Naive thymus-derived CD8-positive, alpha-beta T cell (primary cell): ENCODE measurements around the gene RCOR1. TPM values are rescaled to one million over a fixed set of nuclear protein-coding genes. Genes with fewer than 3 reads are reported as not detected.

Experiments used
- ATAC-seq, 2 donors: fragments of 150-1000 bp; cut with Tn5 transposase in 1 of 2; sonication (Bioruptor Pico), chemical (Tn5 transposase) in 1 of 2; 1 replicate in 1 of 2; 2 replicates in 1 of 2; pipeline ENCODE4 v1.10.0; 2021; ENCODE audit warnings: mild to moderate bottlenecking in 2 of 2, moderate library complexity in 2 of 2
- POLR2A ChIA-PET: fragments of 350-600 bp; sonication (Branson Sonifier 250); formaldehyde crosslinking; loops from one replicate; lab custom pipeline; 2021; ENCODE audit warnings: antibody characterized with exemption; lab: Charles Lee
- DNase-seq, 10 donors: peaks; one replicate each; pipeline versions ENCODE4 v3.0.0 to v3.0.0-alpha.2; 2020 to 2022
- H3K27ac Mint-ChIP-seq, 10 donors: one replicate each; pipeline ENCODE4 v1.8.0; 2020 to 2022; ENCODE audit warnings: mild to moderate bottlenecking in 10 of 10, mixed read lengths in 10 of 10, moderate library complexity in 4 of 10, inconsistent platforms in 1 of 10
- H3K27me3 Mint-ChIP-seq, 5 donors: one replicate each; pipeline ENCODE4 v1.8.0; 2021 to 2022; ENCODE audit warnings: mixed read lengths in 5 of 5
- H3K36me3 Mint-ChIP-seq, 3 donors: one replicate each; pipeline ENCODE4 v1.8.0; 2020 to 2022; ENCODE audit warnings: mixed read lengths in 3 of 3, mild to moderate bottlenecking in 2 of 3, inconsistent platforms in 1 of 3
- H3K4me1 Mint-ChIP-seq, 4 donors: one replicate each; pipeline ENCODE4 v1.8.0; 2021 to 2022; ENCODE audit warnings: mixed read lengths in 4 of 4
- H3K4me3 Mint-ChIP-seq, 10 donors: one replicate each; pipeline ENCODE4 v1.8.0; 2020 to 2022; ENCODE audit warnings: mild to moderate bottlenecking in 10 of 10, mixed read lengths in 10 of 10, moderate library complexity in 6 of 10, inconsistent platforms in 1 of 10
- H3K9me3 Mint-ChIP-seq, 9 donors: one replicate each; pipeline ENCODE4 v1.8.0; 2020 to 2022; ENCODE audit warnings: mixed read lengths in 9 of 9, mild to moderate bottlenecking in 3 of 9, inconsistent platforms in 1 of 9, moderate library complexity in 1 of 9
- polyA plus RNA-seq, 3 donors: library from polyadenylated mRNA; unstranded; fragments of 300-500 nt; fragmentation: Illumina TruSeq; gene quantifications; one replicate each; pipeline ENCODE4 v1.2.3, GENCODE V29; 2021
- total RNA-seq, 8 experiments: library from RNA in 2 of 8; stranded (reverse) in 2 of 8; gene quantifications; one replicate each; pipeline ENCODE4 v1.2.3 and lab custom pipeline; 2021 to 2026

Gene RCOR1
- total and polyA plus RNA-seq, 5 experiments from 2014 or later, result 0.43 to 24.0 (median 1.2) TPM

- H3K9me3 Mint-ChIP-seq, result no peaks in the 10 kb centered on the region
- no peak for ATAC-seq
- POLR2A ChIA-PET, result no interaction called here
Measured at GRCh38 chr14:102727336-102728095, 135.1 kb downstream of the RCOR1 start.

GRCh38 chr14:102728501-102728900 is 136.1 kb downstream of the RCOR1 start:
- Mint-ChIP-seq H3K27ac (no peak overlapping the region), H3K9me3 (peaks cover 0 to 1% (median 0%) of the 10 kb centered on the region in 9 donors), H3K4me1 (peaks cover 0 to 7% (median 0%) of the 10 kb centered on the region in 4 donors), H3K4me3 (no peak overlapping the region), H3K27me3 (no peaks in the 10 kb centered on the region), H3K36me3 (peaks cover 5 to 71% (median 19%) of the 10 kb centered on the region in 3 donors)
- no peak for DNase-seq
- POLR2A ChIA-PET, result no interaction called here
- no peak for ATAC-seq

More at GRCh38 chr14:102727336-102728095, 135.1 kb downstream of the RCOR1 start:
- Mint-ChIP-seq H3K36me3 (peaks cover 5 to 77% (median 19%) of the 10 kb centered on the region in 3 donors), H3K4me3 (no peak overlapping the region), H3K27me3 (no peaks in the 10 kb centered on the region), H3K4me1 (peaks cover 0 to 1% (median 0%) of the 10 kb centered on the region in 4 donors), H3K27ac (peak overlapping the region in 1 of 10 donors; percentile 51)
- DNase-seq, result no peak

- H3K4me3 Mint-ChIP-seq, result no peak overlapping the region
- peaks cover 0 to 2% (median 0%) of the 10 kb centered on the region in 9 donors for H3K9me3 Mint-ChIP-seq
- H3K36me3 Mint-ChIP-seq, result peaks cover 0 to 67% (median 15%) of the 10 kb centered on the region in 3 donors
- no peak overlapping the region for H3K27ac Mint-ChIP-seq
- ATAC-seq, result no peak
- H3K4me1 Mint-ChIP-seq, result peaks cover 0 to 7% (median 0%) of the 10 kb centered on the region in 4 donors
- no peak for DNase-seq
- H3K27me3 Mint-ChIP-seq, result no peaks in the 10 kb centered on the region
- POLR2A ChIA-PET, result no interaction called here
Measured at GRCh38 chr14:102729268-102729667, 136.8 kb downstream of the RCOR1 start.

GRCh38 chr14:102729825-102730224 is 137.4 kb downstream of the RCOR1 start:
- H3K9me3 Mint-ChIP-seq, result peaks cover 0 to 2% (median 0%) of the 10 kb centered on the region in 9 donors
- H3K27me3 Mint-ChIP-seq, result no peaks in the 10 kb centered on the region
- H3K36me3 Mint-ChIP-seq, result peaks cover 0 to 61% (median 12%) of the 10 kb centered on the region in 3 donors
- H3K27ac Mint-ChIP-seq, result peak overlapping the region in 1 of 10 donors; percentile 60
- peaks cover 0 to 7% (median 0%) of the 10 kb centered on the region in 4 donors for H3K4me1 Mint-ChIP-seq
- no peak for ATAC-seq
- POLR2A ChIA-PET, result no interaction called here
- no peak for DNase-seq
- H3K4me3 Mint-ChIP-seq, result no peak overlapping the region

- no peaks in the 10 kb centered on the region for H3K27me3 Mint-ChIP-seq
- DNase-seq, result no peak
- H3K4me1 Mint-ChIP-seq, result peaks cover 0 to 6% (median 0%) of the 10 kb centered on the region in 4 donors
- POLR2A ChIA-PET, result no interaction called here
- H3K36me3 Mint-ChIP-seq, result peaks cover 0 to 48% (median 8%) of the 10 kb centered on the region in 3 donors
- peak overlapping the region in 3 of 10 donors; percentile 25 to 92 (median 60) for H3K27ac Mint-ChIP-seq
- H3K9me3 Mint-ChIP-seq, result peaks cover 0 to 2% (median 0%) of the 10 kb centered on the region in 9 donors
- H3K4me3 Mint-ChIP-seq, result peak overlapping the region in 1 of 10 donors; percentile 9
- ATAC-seq, result no peak
Measured at GRCh38 chr14:102731101-102731870, 138.8 kb downstream of the RCOR1 start.

GRCh38 chr14:102731871-102732800 is 139.7 kb downstream of the RCOR1 start:
- POLR2A ChIA-PET, result interaction anchor here (0.6 to 0.8 kb wide), 2 partner anchors 183 to 234 kb away, joined by 3 to 4 read pairs; no protein-coding TSS in a partner anchor
- Mint-ChIP-seq H3K4me3 (no peak overlapping the region), H3K36me3 (peaks cover 0 to 42% (median 3%) of the 10 kb centered on the region in 3 donors), H3K9me3 (peaks cover 0 to 2% (median 0%) of the 10 kb centered on the region in 9 donors), H3K27ac (peak overlapping the region in 2 of 10 donors; percentile 17 to 92), H3K27me3 (no peaks in the 10 kb centered on the region), H3K4me1 (peaks cover 0 to 6% (median 0%) of the 10 kb centered on the region in 4 donors)
- ATAC-seq, result no peak
- no peak for DNase-seq

- Mint-ChIP-seq H3K27ac (peak overlapping the region in 1 of 10 donors; percentile 87), H3K27me3 (no peaks in the 10 kb centered on the region), H3K4me3 (no peak overlapping the region), H3K4me1 (peaks cover 0 to 7% (median 0%) of the 10 kb centered on the region in 4 donors), H3K36me3 (peaks cover 0 to 35% (median 0%) of the 10 kb centered on the region in 3 donors), H3K9me3 (peaks cover 0 to 2% (median 0%) of the 10 kb centered on the region in 9 donors)
- DNase-seq, result no peak
- no peak for ATAC-seq
- POLR2A ChIA-PET, result interaction anchor here (0.8 kb wide), 1 partner anchor 234 kb away, joined by 3 read pairs; no protein-coding TSS in a partner anchor
Measured at GRCh38 chr14:102732924-102733323, 140.5 kb downstream of the RCOR1 start.

- ATAC-seq, result no peak
- Mint-ChIP-seq H3K4me3 (no peak overlapping the region), H3K9me3 (peaks cover 0 to 2% (median 0%) of the 10 kb centered on the region in 9 donors), H3K27ac (peak overlapping the region in 2 of 10 donors; percentile 66 to 87), H3K27me3 (no peaks in the 10 kb centered on the region), H3K36me3 (peaks cover 0 to 32% (median 0%) of the 10 kb centered on the region in 3 donors), H3K4me1 (peaks cover 0 to 8% (median 0%) of the 10 kb centered on the region in 4 donors)
- DNase-seq, result no peak
- POLR2A ChIA-PET, result no interaction called here
Measured at GRCh38 chr14:102733326-102733725, 140.9 kb downstream of the RCOR1 start.

- peaks cover 0 to 8% (median 0%) of the 10 kb centered on the region in 4 donors for H3K4me1 Mint-ChIP-seq
- peaks cover 0 to 23% (median 0%) of the 10 kb centered on the region in 3 donors for H3K36me3 Mint-ChIP-seq
- peaks cover 0 to 2% (median 0%) of the 10 kb centered on the region in 9 donors for H3K9me3 Mint-ChIP-seq
- POLR2A ChIA-PET, result no interaction called here
- H3K27ac Mint-ChIP-seq, result peak overlapping the region in 1 of 10 donors; percentile 3
- H3K27me3 Mint-ChIP-seq, result no peaks in the 10 kb centered on the region
- DNase-seq, result no peak
- no peak overlapping the region for H3K4me3 Mint-ChIP-seq
- ATAC-seq, result no peak
Measured at GRCh38 chr14:102734436-102734835, 142.0 kb downstream of the RCOR1 start.

GRCh38 chr14:102736956-102737355 is 144.5 kb downstream of the RCOR1 start:
- POLR2A ChIA-PET, result interaction anchor here (0.7 kb wide), 1 partner anchor 163 kb away, joined by 3 read pairs; no protein-coding TSS in a partner anchor
- peaks cover 0 to 7% (median 1%) of the 10 kb centered on the region in 9 donors for H3K9me3 Mint-ChIP-seq

More at GRCh38 chr14:102736956-102737355, 144.5 kb downstream of the RCOR1 start:
- DNase-seq (no peak), ATAC-seq (no peak)
- H3K4me3 Mint-ChIP-seq, result no peak overlapping the region
- peaks cover 0 to 11% (median 0%) of the 10 kb centered on the region in 3 donors for H3K36me3 Mint-ChIP-seq
- no peaks in the 10 kb centered on the region for H3K27me3 Mint-ChIP-seq
- H3K4me1 Mint-ChIP-seq, result peaks cover 0 to 8% (median 0%) of the 10 kb centered on the region in 4 donors
- peak overlapping the region in 2 of 10 donors; percentile 37 to 48 for H3K27ac Mint-ChIP-seq
